ENCODE results near the gene DPF3.

Gene DPF3

DNA sequence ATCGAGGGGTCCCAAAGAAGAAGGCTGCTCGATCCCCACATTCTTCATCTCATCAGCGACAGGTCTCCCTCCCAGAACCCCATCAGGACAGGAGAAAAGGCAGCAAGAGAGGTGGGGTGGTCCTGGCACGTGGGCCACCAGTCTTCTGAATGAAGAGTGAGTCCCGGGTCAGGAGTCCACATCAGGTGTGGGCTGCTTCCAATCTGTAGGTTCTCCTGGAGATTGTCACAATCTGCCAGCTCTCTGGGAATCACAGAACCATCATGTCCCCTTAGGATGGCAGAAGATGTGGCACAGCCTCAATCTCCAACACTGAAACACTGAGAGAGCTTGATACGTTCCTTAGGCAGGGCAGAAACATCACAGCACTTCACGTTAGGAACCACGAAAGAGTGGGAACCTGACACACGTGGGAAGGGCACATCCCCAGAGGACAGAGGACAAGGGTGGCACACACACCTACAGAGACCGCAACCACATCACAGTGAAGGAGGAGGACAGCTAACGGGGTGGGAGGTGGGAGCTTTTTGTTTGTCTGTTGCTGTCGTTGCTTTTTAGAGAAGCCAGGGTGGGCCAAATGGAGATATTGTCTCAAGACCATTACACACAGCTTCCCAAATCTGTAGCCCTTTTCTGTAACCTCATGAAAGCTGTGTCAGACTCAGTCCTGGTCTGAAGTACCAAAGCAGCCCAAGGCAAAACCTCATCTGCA lies 284.5 kb downstream of the DPF3 start:
- no peak for DNase-seq (ENCODE audit: extremely low spot score)
- CTCF ChIA-PET: interaction anchor here (0.6 kb wide), 1 partner anchor 9 kb away, joined by 4 read pairs; no protein-coding TSS in a partner anchor
- TF ChIP-seq LEF1 (IDR thresholded peaks at IDR 0.05; ENCODE audit: borderline replicate concordance): no peak
- no peak for TF ChIP-seq ELF4 (IDR thresholded peaks at IDR 0.05)
- no peak for TF ChIP-seq TARDBP (IDR thresholded peaks at IDR 0.05)
- TF ChIP-seq SUZ12 (IDR thresholded peaks at IDR 0.05): no peak
- POLR2A ChIA-PET: no interaction called here

DNA sequence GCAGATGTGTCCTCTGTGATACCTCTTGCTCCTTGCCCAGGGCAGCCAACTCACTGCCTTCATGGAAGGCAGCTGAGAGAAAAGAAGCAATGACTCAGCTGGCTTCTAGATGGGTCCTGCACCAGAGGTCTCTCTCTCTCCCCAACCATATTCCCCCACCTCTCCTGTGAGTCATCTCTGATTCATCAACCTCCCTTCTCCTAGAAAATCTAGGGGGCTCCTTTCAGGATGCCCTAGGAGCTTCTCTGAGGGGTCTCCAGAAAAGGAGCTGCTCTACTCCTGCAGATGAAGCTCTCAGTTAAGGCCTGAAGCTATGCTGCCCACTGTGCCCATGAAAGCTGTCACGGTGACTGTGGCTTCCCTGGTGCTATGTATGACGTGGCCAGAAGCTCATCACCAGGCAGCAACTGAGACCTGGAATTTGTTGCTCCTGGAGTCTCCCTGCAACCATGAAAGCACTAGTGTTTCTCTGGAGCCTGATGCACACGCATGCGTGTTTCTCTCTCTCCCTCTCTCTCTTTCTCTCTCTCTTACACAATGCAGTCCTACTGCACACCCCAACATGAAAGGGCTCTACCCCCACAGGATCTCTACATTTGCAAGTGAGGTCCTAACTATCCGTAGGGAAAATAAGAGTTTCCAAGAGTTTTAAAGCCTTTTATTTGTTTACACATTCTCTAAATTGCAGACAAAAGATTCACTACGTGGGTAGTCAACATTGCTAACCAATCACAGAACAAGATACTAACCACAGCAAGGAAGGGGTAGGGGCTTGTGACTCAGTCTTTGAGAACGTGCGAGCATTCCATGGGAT lies 285.3 kb downstream of the DPF3 start:
- POLR2A ChIA-PET: no interaction called here
- DNase-seq (ENCODE audit: extremely low spot score): no peak
- no peak for TF ChIP-seq ELF4 (IDR thresholded peaks at IDR 0.05)
- TF ChIP-seq BHLHE40 (IDR thresholded peaks at IDR 0.05; ENCODE audit: borderline replicate concordance): no peak
- no peak for TF ChIP-seq FOXM1 (IDR thresholded peaks at IDR 0.05; ENCODE audit: borderline replicate concordance)
- TF ChIP-seq FOXK2 (IDR thresholded peaks at IDR 0.05): no peak
- no peak for TF ChIP-seq ZNF384 (IDR thresholded peaks at IDR 0.05)
- TF ChIP-seq TARDBP (IDR thresholded peaks at IDR 0.05): no peak
- no peak for TF ChIP-seq HDGF (IDR thresholded peaks at IDR 0.05; ENCODE audit: borderline replicate concordance)
- TF ChIP-seq FOXA1 (IDR thresholded peaks at IDR 0.05): no peak
- no peak for TF ChIP-seq SP1 (IDR thresholded peaks at IDR 0.05)
- no peak for TF ChIP-seq PKNOX1 (IDR thresholded peaks at IDR 0.05)
- no peak for TF ChIP-seq LEF1 (IDR thresholded peaks at IDR 0.05; ENCODE audit: borderline replicate concordance)
- CTCF ChIA-PET: interaction anchor here (0.6 kb wide), 1 partner anchor 9 kb away, joined by 4 read pairs; no protein-coding TSS in a partner anchor

DNA sequence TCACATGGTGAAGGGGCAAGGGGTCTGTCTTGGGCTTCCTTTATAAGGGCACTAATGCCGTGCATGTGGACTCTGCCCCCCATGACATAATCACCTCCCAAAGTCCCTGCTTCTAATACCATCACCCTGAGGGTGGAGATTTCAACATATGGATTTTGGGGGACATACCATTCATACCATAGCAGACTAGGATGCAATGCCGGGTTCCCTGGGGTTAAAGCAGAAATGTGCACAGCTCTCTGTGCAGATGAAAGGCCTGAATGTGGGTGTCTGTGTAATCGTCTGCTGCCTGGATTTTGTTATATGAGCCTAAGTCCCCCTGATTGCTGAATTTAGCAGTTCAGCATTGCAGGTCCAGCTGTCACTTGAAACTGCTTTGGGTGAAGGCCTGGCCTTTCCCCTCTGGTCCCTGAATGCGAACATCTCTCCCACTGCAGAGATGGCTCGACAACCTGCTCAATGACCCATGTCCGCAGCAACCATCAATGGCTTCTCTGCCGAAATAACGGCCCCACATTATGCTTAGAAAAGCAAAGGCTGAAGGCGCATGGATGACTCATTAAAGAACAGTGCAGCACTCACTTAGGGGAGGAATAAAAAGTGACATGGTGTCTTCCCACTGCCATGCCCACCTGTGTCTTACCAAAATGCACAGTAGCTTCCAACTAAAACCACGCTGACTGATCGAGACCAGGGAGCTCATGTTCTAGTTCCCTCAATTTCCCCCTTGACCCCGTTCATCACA lies 286.3 kb downstream of the DPF3 start:
- ChIA-PET POLR2A (no interaction called here), CTCF (no interaction called here)
- DNase-seq (ENCODE audit: extremely low spot score): no peak
- no peak for TF ChIP-seq HDGF (IDR thresholded peaks at IDR 0.05; ENCODE audit: borderline replicate concordance)
- TF ChIP-seq FOXA1 (IDR thresholded peaks at IDR 0.05): no peak
- TF ChIP-seq CTBP1 (IDR thresholded peaks at IDR 0.05; ENCODE audit: borderline replicate concordance): no peak
- no peak for TF ChIP-seq ARNT (IDR thresholded peaks at IDR 0.05)
- TF ChIP-seq BHLHE40 (IDR thresholded peaks at IDR 0.05; ENCODE audit: borderline replicate concordance): no peak
- TF ChIP-seq ZNF384 (IDR thresholded peaks at IDR 0.05): no peak
- no peak for TF ChIP-seq SUZ12 (IDR thresholded peaks at IDR 0.05)
- no peak for TF ChIP-seq PKNOX1 (IDR thresholded peaks at IDR 0.05)
- TF ChIP-seq TARDBP (IDR thresholded peaks at IDR 0.05): no peak

DNA sequence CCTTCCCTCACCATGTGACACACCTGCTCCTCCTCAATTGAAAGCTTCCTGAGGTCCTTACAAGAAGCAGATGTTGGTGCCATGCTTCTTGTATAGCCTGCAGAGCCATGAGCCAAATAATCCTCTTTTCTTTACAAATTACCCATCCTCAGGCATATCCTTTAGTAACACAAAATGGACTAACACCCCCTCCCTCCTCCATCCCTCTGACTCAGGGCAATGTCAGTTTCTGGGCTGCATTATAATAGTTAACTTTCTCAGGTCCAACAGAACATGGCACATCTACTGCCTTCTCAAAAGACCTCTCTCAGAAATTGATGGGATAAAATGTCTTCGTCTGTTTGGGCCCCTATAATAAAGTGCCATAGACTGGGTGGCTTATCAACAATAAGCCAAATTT lies 287.0 kb downstream of the DPF3 start:
- no peak for DNase-seq (ENCODE audit: extremely low spot score)
- TF ChIP-seq CTBP1 (IDR thresholded peaks at IDR 0.05; ENCODE audit: borderline replicate concordance) (no peak), SP1 (IDR thresholded peaks at IDR 0.05) (no peak), FOXK2 (IDR thresholded peaks at IDR 0.05) (no peak), HDGF (IDR thresholded peaks at IDR 0.05; ENCODE audit: borderline replicate concordance) (no peak), SUZ12 (IDR thresholded peaks at IDR 0.05) (no peak), ELF4 (IDR thresholded peaks at IDR 0.05) (no peak), BHLHE40 (IDR thresholded peaks at IDR 0.05; ENCODE audit: borderline replicate concordance) (no peak), PKNOX1 (IDR thresholded peaks at IDR 0.05) (no peak), ZNF384 (IDR thresholded peaks at IDR 0.05) (no peak), LEF1 (IDR thresholded peaks at IDR 0.05; ENCODE audit: borderline replicate concordance) (no peak), FOXM1 (IDR thresholded peaks at IDR 0.05; ENCODE audit: borderline replicate concordance) (no peak), NFRKB (IDR thresholded peaks at IDR 0.05) (no peak), TARDBP (IDR thresholded peaks at IDR 0.05) (no peak), ARNT (IDR thresholded peaks at IDR 0.05) (no peak), FOXA1 (IDR thresholded peaks at IDR 0.05) (no peak), L3MBTL2 (conservative IDR thresholded peaks at IDR 0.05) (no peak)
- ChIA-PET POLR2A (no interaction called here), CTCF (no interaction called here)

GRCh38 chr14:72605921-72606220 lies 288.0 kb downstream of the DPF3 start:
- ChIA-PET POLR2A (no interaction called here), CTCF (no interaction called here)
- DNase-seq (ENCODE audit: extremely low spot score): no peak
- TF ChIP-seq BHLHE40 (IDR thresholded peaks at IDR 0.05; ENCODE audit: borderline replicate concordance) (no peak), NFRKB (IDR thresholded peaks at IDR 0.05) (no peak), PKNOX1 (IDR thresholded peaks at IDR 0.05) (no peak), SP1 (IDR thresholded peaks at IDR 0.05) (no peak), ARNT (IDR thresholded peaks at IDR 0.05) (no peak), CTBP1 (IDR thresholded peaks at IDR 0.05; ENCODE audit: borderline replicate concordance) (no peak), TARDBP (IDR thresholded peaks at IDR 0.05) (no peak), ELF4 (IDR thresholded peaks at IDR 0.05) (no peak), HDGF (IDR thresholded peaks at IDR 0.05; ENCODE audit: borderline replicate concordance) (no peak), FOXM1 (IDR thresholded peaks at IDR 0.05; ENCODE audit: borderline replicate concordance) (no peak), FOXK2 (IDR thresholded peaks at IDR 0.05) (no peak), FOXA1 (IDR thresholded peaks at IDR 0.05) (no peak), L3MBTL2 (conservative IDR thresholded peaks at IDR 0.05) (no peak), SUZ12 (IDR thresholded peaks at IDR 0.05) (no peak), ZNF384 (IDR thresholded peaks at IDR 0.05) (no peak), LEF1 (IDR thresholded peaks at IDR 0.05; ENCODE audit: borderline replicate concordance) (no peak)

Data from HEK293T (cell line).